ENCODE results near the gene SPOUT1. TPM values are rescaled to one million over a fixed set of nuclear protein-coding genes. Genes with fewer than 3 reads are reported as not detected.

The SPOUT1 gene
- polyA plus RNA-seq, 1 donor (not counting 4 experiments of a cell fraction or from before 2014, with no cell fraction given) = 22.0 TPM

- Histone ChIP-seq H3K36me3 (ENCODE audit: control insufficient read depth in 2 of 2, extremely low read depth in 1 of 2, insufficient read depth in 2 of 2, low read length in 2 of 2) (peaks cover 13 to 16% of the 10 kb centered on the region in 2 experiments), H3K9ac (ENCODE audit: control insufficient read depth, extremely low read depth, insufficient read depth, low read length) (no peak overlapping the region), H3K4me1 (ENCODE audit: control insufficient read depth, extremely low read depth, insufficient read depth, low read length) (no peaks in the 10 kb centered on the region), H3K79me2 (ENCODE audit: control insufficient read depth, insufficient read depth, low read length) (no peaks in the 10 kb centered on the region), H3K27me3 (ENCODE audit: control insufficient read depth, extremely low read depth, insufficient read depth, low read length) (no peaks in the 10 kb centered on the region), H3K27ac (ENCODE audit: control insufficient read depth, insufficient read depth, low read length) (no peak overlapping the region), H2AFZ (ENCODE audit: control insufficient read depth, low read length) (no peak overlapping the region), H3K4me2 (ENCODE audit: control insufficient read depth, extremely low read depth, insufficient read depth, low read depth, low read length) (no peak overlapping the region), H4K20me1 (ENCODE audit: control insufficient read depth, extremely low read depth, insufficient read depth, low read length) (no peaks in the 10 kb centered on the region), H3K4me3 (ENCODE audit: control insufficient read depth in 2 of 3, extremely low read depth in 1 of 3, insufficient read depth in 2 of 3, low read depth in 1 of 3, low read length in 3 of 3) (no peak overlapping the region), H3K9me3 (ENCODE audit: control insufficient read depth, low read depth, low read length) (no peaks in the 10 kb centered on the region), H3K9me1 (ENCODE audit: control insufficient read depth, extremely low read depth, insufficient read depth, low read length) (no peaks in the 10 kb centered on the region)
- no peak for FAIRE-seq
- dilution Hi-C loops (cut with MboI; ENCODE audit: extremely low pct_ligation_motif_present, low sequenced_read_pairs) = no loop called here
- TF ChIP-seq, protein P1, sequence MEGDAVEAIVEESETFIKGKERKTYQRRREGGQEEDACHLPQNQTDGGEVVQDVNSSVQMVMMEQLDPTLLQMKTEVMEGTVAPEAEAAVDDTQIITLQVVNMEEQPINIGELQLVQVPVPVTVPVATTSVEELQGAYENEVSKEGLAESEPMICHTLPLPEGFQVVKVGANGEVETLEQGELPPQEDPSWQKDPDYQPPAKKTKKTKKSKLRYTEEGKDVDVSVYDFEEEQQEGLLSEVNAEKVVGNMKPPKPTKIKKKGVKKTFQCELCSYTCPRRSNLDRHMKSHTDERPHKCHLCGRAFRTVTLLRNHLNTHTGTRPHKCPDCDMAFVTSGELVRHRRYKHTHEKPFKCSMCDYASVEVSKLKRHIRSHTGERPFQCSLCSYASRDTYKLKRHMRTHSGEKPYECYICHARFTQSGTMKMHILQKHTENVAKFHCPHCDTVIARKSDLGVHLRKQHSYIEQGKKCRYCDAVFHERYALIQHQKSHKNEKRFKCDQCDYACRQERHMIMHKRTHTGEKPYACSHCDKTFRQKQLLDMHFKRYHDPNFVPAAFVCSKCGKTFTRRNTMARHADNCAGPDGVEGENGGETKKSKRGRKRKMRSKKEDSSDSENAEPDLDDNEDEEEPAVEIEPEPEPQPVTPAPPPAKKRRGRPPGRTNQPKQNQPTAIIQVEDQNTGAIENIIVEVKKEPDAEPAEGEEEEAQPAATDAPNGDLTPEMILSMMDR (optimal IDR thresholded peaks at IDR 0.05 in 1 of 3, IDR thresholded peaks at IDR 0.05 in 1 of 3, conservative IDR thresholded peaks at IDR 0.05 in 1 of 3; ENCODE audit: extremely low read depth in 1 of 3, insufficient read depth in 2 of 3, low read length in 3 of 3) = no peak
- no peak for TF ChIP-seq EZH2 (IDR thresholded peaks at IDR 0.05; ENCODE audit: low read length)
- DNase-seq (ENCODE audit: low read depth, low spot score) = no peak
Observed at GRCh38 chr9:128835246-128836210, 5.9 kb upstream of the SPOUT1 start.

DNA sequence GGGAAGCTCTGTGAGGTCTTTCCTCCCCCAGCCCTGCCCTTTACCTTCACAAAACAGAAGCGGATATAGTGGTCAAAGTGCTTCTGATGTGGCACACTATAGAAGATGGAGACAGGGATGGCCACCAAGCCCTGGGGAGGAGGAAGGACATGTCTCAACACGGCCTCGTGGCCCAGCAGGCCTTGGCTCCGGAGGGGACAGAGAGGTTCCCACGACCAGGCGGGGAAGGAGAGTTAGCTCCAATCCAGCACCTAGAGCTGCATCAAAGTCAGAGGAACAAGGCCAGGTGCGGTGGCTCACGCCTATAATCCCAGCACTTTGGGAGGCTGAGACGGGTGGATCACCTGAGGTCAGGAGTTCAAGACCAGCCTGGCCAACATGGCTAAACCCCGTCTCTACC is 4.1 kb upstream of the SPOUT1 start:
- H3K4me1 ChIP-seq (ENCODE audit: control insufficient read depth, extremely low read depth, insufficient read depth, low read length) = peaks cover 2% of the 10 kb centered on the region
- H3K9me3 ChIP-seq (ENCODE audit: control insufficient read depth, low read depth, low read length) = no peaks in the 10 kb centered on the region
- no peak overlapping the region for H2AFZ ChIP-seq (ENCODE audit: control insufficient read depth, low read length)
- no peaks in the 10 kb centered on the region for H3K27me3 ChIP-seq (ENCODE audit: control insufficient read depth, extremely low read depth, insufficient read depth, low read length)
- DNase-seq (ENCODE audit: low read depth, low spot score) = no peak
- H3K9ac ChIP-seq (ENCODE audit: control insufficient read depth, extremely low read depth, insufficient read depth, low read length) = no peak overlapping the region
- H3K4me3 ChIP-seq (ENCODE audit: control insufficient read depth in 2 of 3, extremely low read depth in 1 of 3, insufficient read depth in 2 of 3, low read depth in 1 of 3, low read length in 3 of 3) = no peak overlapping the region
- H3K27ac ChIP-seq (ENCODE audit: control insufficient read depth, insufficient read depth, low read length) = no peak overlapping the region
- no peak for FAIRE-seq
- H3K4me2 ChIP-seq (ENCODE audit: control insufficient read depth, extremely low read depth, insufficient read depth, low read depth, low read length) = no peak overlapping the region
- dilution Hi-C loops (cut with MboI; ENCODE audit: extremely low pct_ligation_motif_present, low sequenced_read_pairs) = no loop called here
- H3K79me2 ChIP-seq (ENCODE audit: control insufficient read depth, insufficient read depth, low read length) = peaks cover 6% of the 10 kb centered on the region
- H3K36me3 ChIP-seq (ENCODE audit: control insufficient read depth in 2 of 2, extremely low read depth in 1 of 2, insufficient read depth in 2 of 2, low read length in 2 of 2) = peaks cover 13 to 16% of the 10 kb centered on the region in 2 experiments
- H3K9me1 ChIP-seq (ENCODE audit: control insufficient read depth, extremely low read depth, insufficient read depth, low read length) = no peaks in the 10 kb centered on the region
- TF ChIP-seq EZH2 (IDR thresholded peaks at IDR 0.05; ENCODE audit: low read length) = no peak
- TF ChIP-seq, protein P1 (optimal IDR thresholded peaks at IDR 0.05 in 1 of 3, IDR thresholded peaks at IDR 0.05 in 1 of 3, conservative IDR thresholded peaks at IDR 0.05 in 1 of 3; ENCODE audit: extremely low read depth in 1 of 3, insufficient read depth in 2 of 3, low read length in 3 of 3) = no peak
- H4K20me1 ChIP-seq (ENCODE audit: control insufficient read depth, extremely low read depth, insufficient read depth, low read length) = no peaks in the 10 kb centered on the region

Measured in keratinocyte (primary cell).